ENCODE measurements around the gene PKN2.

The PKN2 gene

DNA sequence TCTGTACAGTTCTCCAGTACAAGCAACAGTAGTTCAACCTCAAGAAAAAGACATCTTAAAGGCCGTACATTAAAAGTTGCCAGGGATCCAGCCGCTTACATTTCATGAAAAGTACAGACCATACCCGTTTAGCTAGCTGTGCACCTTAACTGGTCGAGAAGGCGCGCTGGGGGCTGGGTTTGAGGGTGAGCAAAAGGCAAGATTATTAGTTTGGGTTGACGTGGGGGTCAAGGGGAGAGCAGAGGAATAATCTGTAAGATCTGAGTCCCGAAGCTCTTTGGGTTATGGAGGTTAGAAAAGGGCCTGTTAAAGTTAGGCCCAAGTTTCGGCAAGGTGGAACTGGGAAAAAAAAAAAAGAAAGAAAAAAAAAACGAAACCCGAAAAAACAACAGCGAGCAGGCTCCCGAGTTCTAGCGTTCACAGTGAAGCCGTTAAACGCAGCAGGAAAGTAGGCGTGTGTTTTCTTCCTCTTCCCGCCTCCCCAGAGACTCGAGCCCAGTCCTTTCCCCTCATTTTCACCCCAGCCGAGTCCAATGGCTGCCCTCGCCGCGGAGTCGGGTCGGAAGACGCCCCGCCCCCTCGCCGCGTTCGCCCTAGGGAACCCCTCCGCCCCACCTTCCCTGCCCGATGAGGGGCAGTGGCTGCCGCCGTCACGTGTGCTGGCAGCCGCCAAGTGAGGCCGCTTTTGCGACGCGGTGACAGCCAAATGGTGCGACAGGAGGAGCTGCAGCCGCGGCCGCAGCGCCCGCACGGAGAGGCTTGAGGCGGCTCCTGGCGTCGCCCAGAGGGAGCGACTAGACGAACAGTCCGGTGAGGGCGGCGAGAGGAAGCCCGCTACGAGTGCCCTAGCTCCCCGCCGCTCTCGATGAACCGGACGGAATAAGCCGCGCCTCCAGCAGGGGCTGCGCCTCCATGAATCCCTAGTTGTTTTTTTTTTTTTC lies at the start of gene PKN2:
TSS of gene PKN2 (plus strand) at position 733 of the 941 bp plus-strand sequence. CDS start 308 bp downstream, outside the sequence.
- peak; percentile 95 for DNase-seq (ENCODE audit: low spot score)

GRCh38 chr1:88634538-88634937 lies 49.5 kb upstream of the PKN2 start:
- no peak for DNase-seq (ENCODE audit: low spot score)

DNA sequence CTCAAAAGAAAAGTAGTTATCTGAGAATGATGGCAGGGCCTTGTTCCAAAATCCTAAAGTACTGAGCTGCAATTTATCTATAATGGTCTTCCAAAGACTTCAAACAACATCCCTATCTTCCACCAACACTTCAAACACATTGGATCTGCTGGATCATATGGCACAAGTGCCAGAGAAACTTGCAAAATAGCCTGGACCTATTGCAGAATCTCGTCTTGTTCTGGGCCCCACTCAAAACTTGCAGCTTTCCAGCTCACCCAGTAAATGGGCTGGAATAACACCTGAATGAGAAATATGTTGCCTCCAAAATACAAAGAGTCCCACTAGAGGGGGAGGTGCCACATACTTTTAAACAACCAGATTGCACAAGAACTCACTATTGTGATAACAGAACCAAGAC lies 44.0 kb upstream of the PKN2 start:
- no peak for DNase-seq (ENCODE audit: low spot score)

GRCh38 chr1:88645886-88646285 lies 38.2 kb upstream of the PKN2 start:
- DNase-seq (ENCODE audit: low spot score) = no peak

GRCh38 chr1:88646476-88647248 lies 37.4 kb upstream of the PKN2 start:
- DNase-seq (ENCODE audit: low spot score) = no peak

- no peak for DNase-seq (ENCODE audit: low spot score)
These were observed 36.8 kb upstream of the PKN2 start for GRCh38 chr1:88647249-88647645.

DNA sequence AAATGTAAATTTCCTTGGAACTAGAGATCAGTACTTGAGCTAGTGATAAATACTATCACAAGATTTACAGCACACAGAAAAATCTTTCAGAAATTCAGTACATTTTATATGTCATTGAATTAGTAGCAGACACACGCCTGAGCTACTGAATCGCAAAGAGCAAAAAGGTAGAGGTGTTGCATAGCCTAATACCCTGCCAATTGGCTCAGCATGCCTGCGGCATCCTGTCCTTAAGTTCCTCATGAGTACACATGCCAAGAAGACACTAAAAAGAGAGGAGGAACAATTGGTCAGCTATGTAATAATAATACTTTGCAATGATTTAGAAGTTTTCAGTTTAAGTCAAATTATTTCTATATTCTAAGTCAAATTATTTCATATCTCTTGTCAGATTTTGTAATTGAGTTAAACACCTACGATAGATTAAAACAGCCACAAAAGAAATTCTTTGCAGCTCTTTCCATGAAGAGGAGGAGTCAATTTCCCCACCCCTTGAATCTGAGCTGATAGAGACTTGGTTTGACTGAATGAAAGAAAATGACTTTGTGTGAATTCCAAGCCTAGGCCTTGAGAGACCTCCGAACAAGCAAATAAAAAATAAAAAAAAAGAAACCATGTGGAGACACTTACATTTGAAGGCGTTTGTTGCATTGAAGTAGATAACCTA lies 36.2 kb upstream of the PKN2 start:
- no peak for DNase-seq (ENCODE audit: low spot score)

- no peak for DNase-seq (ENCODE audit: low spot score)
These were observed 35.4 kb upstream of the PKN2 start for GRCh38 chr1:88648706-88649105.

DNA sequence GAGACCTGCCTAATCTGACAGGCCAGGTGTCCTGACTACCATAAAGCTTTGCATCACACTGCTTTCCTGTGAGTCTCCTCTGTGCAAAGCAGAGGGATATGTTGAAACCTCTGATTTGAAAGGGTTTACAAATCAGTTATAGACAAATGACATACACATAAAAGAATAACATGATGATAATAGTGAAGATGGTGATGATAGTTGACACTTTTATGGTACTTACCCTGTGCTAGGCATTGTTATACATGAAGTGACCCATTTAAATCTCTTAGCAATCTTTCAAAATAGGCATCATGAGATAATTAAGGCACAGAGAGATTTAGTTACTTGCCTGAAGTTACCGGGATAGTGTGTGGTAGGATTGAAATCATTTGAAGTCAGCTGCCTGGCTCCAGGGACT lies 34.1 kb upstream of the PKN2 start:
- no peak for DNase-seq (ENCODE audit: low spot score)

DNA sequence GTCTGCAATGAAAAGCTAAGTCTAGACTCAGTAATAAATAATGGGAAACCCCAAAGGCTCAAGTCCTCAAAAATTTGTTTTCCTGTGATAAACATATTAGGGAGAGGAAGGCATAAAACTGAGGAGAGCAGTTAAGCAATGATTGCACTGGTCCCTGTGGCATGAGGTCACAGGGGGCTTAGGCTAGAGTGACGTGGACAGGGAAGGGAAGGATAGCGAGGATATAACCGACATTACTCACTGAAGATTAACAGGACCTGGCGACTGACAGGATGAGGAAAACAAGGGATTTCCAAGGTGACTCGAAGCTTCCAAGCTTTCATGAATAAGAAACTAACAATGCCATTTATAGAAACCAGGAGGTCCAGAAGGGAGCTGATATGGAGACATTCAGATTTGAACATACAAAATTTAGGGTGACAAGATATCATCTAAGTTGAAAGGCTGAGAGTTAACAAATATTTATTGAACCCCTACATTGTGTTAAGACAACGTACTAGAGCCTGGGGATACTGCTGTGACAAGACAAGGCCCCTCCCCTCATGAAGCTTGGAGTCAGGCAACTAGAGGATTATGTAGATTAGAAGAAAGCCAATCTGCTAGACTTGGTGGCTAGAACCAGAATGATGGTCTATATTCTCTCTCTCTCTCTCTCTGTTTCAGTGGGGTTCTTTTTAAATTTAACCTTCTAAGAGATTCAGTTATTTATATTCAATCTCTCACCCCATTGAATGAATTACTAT lies 33.2 kb upstream of the PKN2 start:
- no peak for DNase-seq (ENCODE audit: low spot score)

DNA sequence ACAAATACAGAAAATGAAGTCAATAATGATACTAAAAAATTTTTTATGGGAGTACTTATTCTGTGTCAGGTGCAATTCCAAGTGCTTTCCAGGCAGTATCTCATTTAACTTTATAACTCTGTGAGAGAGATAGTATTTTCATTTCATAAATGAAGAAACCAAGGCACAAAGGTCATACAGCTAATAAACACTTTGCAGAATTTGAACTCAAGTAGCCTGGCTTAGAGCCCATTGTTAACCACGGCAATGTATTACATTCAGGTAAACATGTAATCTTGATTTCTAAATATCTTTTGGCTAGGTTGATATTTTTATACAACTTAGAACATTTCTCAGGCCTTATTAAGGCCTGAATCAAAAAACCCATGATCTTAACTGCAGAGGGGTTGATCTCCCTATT lies 28.9 kb upstream of the PKN2 start:
- no peak for DNase-seq (ENCODE audit: low spot score)

DNA sequence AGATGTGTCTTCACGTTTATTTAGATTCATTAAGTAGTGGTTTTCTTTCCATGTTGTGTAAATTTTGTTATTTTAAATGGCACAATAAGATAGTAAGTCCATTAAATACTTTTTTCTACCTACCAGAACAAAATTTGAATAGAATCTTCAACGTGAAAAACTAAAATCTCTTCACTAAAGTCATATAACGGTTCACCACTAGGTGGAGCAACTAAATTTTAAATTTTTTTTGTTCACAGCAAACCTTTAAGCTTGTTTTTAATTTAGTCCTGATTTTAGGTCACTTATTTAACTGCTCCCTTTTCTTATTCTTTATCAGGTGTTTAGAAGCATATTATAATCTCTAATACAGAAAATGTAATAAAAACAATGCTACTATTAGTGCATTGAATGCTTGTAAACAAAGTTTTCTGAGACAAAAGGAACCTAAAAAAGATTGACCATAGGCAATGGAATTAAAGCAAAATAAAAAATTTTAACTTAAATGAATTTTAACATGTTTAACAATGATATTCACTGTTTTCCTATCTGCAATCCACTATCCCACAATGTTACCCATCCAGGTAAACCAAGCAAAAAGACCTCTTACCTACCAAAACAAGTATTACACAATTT lies 28.3 kb upstream of the PKN2 start:
- DNase-seq (ENCODE audit: low spot score) = no peak

GRCh38 chr1:88658419-88658818 lies 25.7 kb upstream of the PKN2 start:
- no peak for DNase-seq (ENCODE audit: low spot score)

DNA sequence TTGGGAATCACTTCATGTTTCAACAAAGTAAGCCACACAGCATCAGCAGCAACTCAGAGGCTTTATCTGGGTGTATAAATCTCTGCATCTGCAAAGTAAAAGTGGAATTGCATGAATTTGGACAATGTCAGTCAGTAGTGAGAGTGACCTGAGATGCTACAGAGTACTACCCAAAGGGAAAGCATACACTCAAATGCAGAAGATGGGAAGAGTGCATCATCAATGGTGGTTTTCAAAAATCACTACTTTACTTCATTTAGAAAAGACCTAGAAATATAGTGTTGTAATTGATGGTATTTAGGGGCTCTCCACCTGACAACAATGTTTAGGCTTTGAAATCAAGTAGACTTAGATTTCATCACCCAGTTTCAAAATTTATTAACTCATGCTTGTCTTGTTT lies 24.5 kb upstream of the PKN2 start:
- DNase-seq (ENCODE audit: low spot score) = no peak

GRCh38 chr1:88661188-88661587 lies 22.9 kb upstream of the PKN2 start:
- no peak for DNase-seq (ENCODE audit: low spot score)

GRCh38 chr1:88661951-88662699 lies 21.9 kb upstream of the PKN2 start:
- no peak for DNase-seq (ENCODE audit: low spot score)

- no peak for DNase-seq (ENCODE audit: low spot score)
These were observed 21.4 kb upstream of the PKN2 start for GRCh38 chr1:88662723-88663122.

- DNase-seq (ENCODE audit: low spot score) = no peak
These were observed 15.7 kb upstream of the PKN2 start for GRCh38 chr1:88668405-88668804.

GRCh38 chr1:88670462-88670861 lies 13.6 kb upstream of the PKN2 start:
- no peak for DNase-seq (ENCODE audit: low spot score)

GRCh38 chr1:88673446-88673845 lies 10.6 kb upstream of the PKN2 start:
- no peak for DNase-seq (ENCODE audit: low spot score)

DNA sequence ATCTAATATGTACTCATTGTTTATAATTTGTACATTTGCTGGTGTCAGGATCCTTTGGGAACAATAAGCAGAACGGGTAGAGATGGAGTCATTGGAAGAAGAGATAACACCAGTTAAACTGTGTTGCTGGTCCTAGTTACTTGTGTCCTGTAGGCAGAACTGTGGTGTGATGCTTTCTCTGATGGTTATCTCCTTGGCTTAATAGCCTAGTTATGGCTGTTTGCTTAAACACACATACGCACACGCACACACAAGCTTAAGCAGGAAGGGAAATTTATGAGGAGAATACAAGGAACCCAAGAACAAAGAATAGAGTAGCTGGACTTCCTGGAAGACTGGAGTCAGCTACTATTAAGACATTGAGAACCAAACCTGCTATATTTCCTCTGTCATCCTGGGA lies 5.7 kb upstream of the PKN2 start:
- DNase-seq (ENCODE audit: low spot score) = no peak

All from D341Med (cell line).